Keratinocyte (primary cell): ENCODE results near the gene MON2.

ENCODE experiments used
- EZH2 ChIP-seq: IDR thresholded peaks from one replicate; pipeline ENCODE4 v1.6.1; 2012; ENCODE audit warnings: inconsistent platforms, mild to moderate bottlenecking, low read length, moderate library complexity
- TF ChIP-seq, protein P1 (sequence below), 3 experiments: IDR thresholded peaks in 1 of 3; conservative IDR thresholded peaks in 1 of 3; optimal IDR thresholded peaks in 1 of 3; 2 replicates in 2 of 3; 3 replicates in 1 of 3; pipeline versions ENCODE3 to v1.5.1; 2011; ENCODE audit warnings: low read length in 3 of 3, mild to moderate bottlenecking in 3 of 3, moderate library complexity in 2 of 3, control low read depth in 1 of 3, inconsistent platforms in 1 of 3; ENCODE audit not compliant: insufficient read depth in 2 of 3; ENCODE audit errors: extremely low read depth in 1 of 3

DNA sequence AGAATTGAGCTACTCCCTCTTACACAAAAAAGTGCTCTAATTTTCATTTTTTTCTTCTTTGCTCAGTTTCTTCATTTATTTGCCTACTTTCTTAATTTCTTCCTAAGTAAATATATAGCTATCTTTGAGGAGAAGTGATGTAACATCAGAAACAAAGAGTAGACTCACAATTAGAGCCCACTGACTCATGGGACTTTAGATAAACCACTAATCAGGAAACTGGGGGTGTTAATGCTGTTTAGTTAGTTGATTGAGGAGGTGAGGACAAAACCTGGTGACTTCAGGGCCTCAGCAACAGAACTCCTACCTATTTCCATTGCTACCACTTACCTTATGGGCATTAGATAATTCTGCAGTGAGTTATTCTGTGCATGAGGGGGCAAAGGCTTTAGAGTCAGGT, 151.7 kb downstream of the MON2 start:
- TF ChIP-seq, protein P1, sequence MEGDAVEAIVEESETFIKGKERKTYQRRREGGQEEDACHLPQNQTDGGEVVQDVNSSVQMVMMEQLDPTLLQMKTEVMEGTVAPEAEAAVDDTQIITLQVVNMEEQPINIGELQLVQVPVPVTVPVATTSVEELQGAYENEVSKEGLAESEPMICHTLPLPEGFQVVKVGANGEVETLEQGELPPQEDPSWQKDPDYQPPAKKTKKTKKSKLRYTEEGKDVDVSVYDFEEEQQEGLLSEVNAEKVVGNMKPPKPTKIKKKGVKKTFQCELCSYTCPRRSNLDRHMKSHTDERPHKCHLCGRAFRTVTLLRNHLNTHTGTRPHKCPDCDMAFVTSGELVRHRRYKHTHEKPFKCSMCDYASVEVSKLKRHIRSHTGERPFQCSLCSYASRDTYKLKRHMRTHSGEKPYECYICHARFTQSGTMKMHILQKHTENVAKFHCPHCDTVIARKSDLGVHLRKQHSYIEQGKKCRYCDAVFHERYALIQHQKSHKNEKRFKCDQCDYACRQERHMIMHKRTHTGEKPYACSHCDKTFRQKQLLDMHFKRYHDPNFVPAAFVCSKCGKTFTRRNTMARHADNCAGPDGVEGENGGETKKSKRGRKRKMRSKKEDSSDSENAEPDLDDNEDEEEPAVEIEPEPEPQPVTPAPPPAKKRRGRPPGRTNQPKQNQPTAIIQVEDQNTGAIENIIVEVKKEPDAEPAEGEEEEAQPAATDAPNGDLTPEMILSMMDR (optimal IDR thresholded peaks at IDR 0.05 in 1 of 3, IDR thresholded peaks at IDR 0.05 in 1 of 3, conservative IDR thresholded peaks at IDR 0.05 in 1 of 3; ENCODE audit: extremely low read depth in 1 of 3, insufficient read depth in 2 of 3, low read length in 3 of 3): no peak
- TF ChIP-seq EZH2: no peak
